ENCODE results near the gene IFT43. TPM values are rescaled to one million over a fixed set of nuclear protein-coding genes. Genes with fewer than 3 reads are reported as not detected.

Gene IFT43
- total and polyA plus RNA-seq, 2 donors = 27.5 to 47.2 TPM

GRCh38 chr14:76073717-76074116 is 88.2 kb downstream of the IFT43 start:
- WGBS = 96% methylated on average over 12 of the region's 12 CpGs
- no peaks in the 10 kb centered on the region for H3K4me1 ChIP-seq (ENCODE audit: control insufficient read depth in 2 of 2, insufficient read depth in 2 of 2, low read length in 2 of 2)
- H3K9me3 ChIP-seq (ENCODE audit: control insufficient read depth in 2 of 2, insufficient read depth in 1 of 2, low read length in 1 of 2) = no peaks in the 10 kb centered on the region
- no peaks in the 10 kb centered on the region for H3K27me3 ChIP-seq (ENCODE audit: control insufficient read depth in 2 of 2, insufficient read depth in 1 of 2, low read length in 1 of 2)
- H3K36me3 ChIP-seq (ENCODE audit: control insufficient read depth in 2 of 2, insufficient read depth in 2 of 2, low read length in 1 of 2) = no peaks in the 10 kb centered on the region
- no peak for DNase-seq (ENCODE audit: low read depth in 6 of 9, low spot score in 9 of 9)
- no peak overlapping the region for H3K27ac ChIP-seq (ENCODE audit: low read depth in 1 of 2, low read length in 1 of 2)
- H3K4me3 ChIP-seq (ENCODE audit: low read length in 2 of 2) = no peak overlapping the region

- Histone ChIP-seq H3K4me1 (ENCODE audit: control insufficient read depth in 2 of 2, insufficient read depth in 2 of 2, low read length in 2 of 2) (no peaks in the 10 kb centered on the region), H3K4me3 (ENCODE audit: low read length in 2 of 2) (no peak overlapping the region), H3K27ac (ENCODE audit: low read depth in 1 of 2, low read length in 1 of 2) (no peak overlapping the region), H3K36me3 (ENCODE audit: control insufficient read depth in 2 of 2, insufficient read depth in 2 of 2, low read length in 1 of 2) (no peaks in the 10 kb centered on the region), H3K27me3 (ENCODE audit: control insufficient read depth in 2 of 2, insufficient read depth in 1 of 2, low read length in 1 of 2) (no peaks in the 10 kb centered on the region), H3K9me3 (ENCODE audit: control insufficient read depth in 2 of 2, insufficient read depth in 1 of 2, low read length in 1 of 2) (no peaks in the 10 kb centered on the region)
- DNase-seq (ENCODE audit: low read depth in 6 of 9, low spot score in 9 of 9) = no peak
- 93% methylated on average over 2 of the region's 2 CpGs for WGBS
Observed at GRCh38 chr14:76077340-76077739, 91.8 kb downstream of the IFT43 start.

- Histone ChIP-seq H3K9me3 (ENCODE audit: control insufficient read depth in 2 of 2, insufficient read depth in 1 of 2, low read length in 1 of 2) (no peaks in the 10 kb centered on the region), H3K36me3 (ENCODE audit: control insufficient read depth in 2 of 2, insufficient read depth in 2 of 2, low read length in 1 of 2) (peaks cover 0 to 3% of the 10 kb centered on the region in 2 donors), H3K4me1 (ENCODE audit: control insufficient read depth in 2 of 2, insufficient read depth in 2 of 2, low read length in 2 of 2) (no peaks in the 10 kb centered on the region), H3K27me3 (ENCODE audit: control insufficient read depth in 2 of 2, insufficient read depth in 1 of 2, low read length in 1 of 2) (no peaks in the 10 kb centered on the region), H3K4me3 (ENCODE audit: low read length in 2 of 2) (no peak overlapping the region), H3K27ac (ENCODE audit: low read depth in 1 of 2, low read length in 1 of 2) (no peak overlapping the region)
- WGBS = 97% methylated on average over 10 of the region's 10 CpGs
- DNase-seq (ENCODE audit: low read depth in 6 of 9, low spot score in 9 of 9) = no peak
Observed at GRCh38 chr14:76078501-76078900, 92.9 kb downstream of the IFT43 start.

- no peak overlapping the region for H3K27ac ChIP-seq (ENCODE audit: low read depth in 1 of 2, low read length in 1 of 2)
- no peaks in the 10 kb centered on the region for H3K9me3 ChIP-seq (ENCODE audit: control insufficient read depth in 2 of 2, insufficient read depth in 1 of 2, low read length in 1 of 2)
- WGBS = 97% methylated on average over 10 of the region's 10 CpGs
- peaks cover 0 to 3% of the 10 kb centered on the region in 2 donors for H3K36me3 ChIP-seq (ENCODE audit: control insufficient read depth in 2 of 2, insufficient read depth in 2 of 2, low read length in 1 of 2)
- DNase-seq (ENCODE audit: low read depth in 6 of 9, low spot score in 9 of 9) = no peak
- no peaks in the 10 kb centered on the region for H3K27me3 ChIP-seq (ENCODE audit: control insufficient read depth in 2 of 2, insufficient read depth in 1 of 2, low read length in 1 of 2)
- H3K4me3 ChIP-seq (ENCODE audit: low read length in 2 of 2) = no peak overlapping the region
- H3K4me1 ChIP-seq (ENCODE audit: control insufficient read depth in 2 of 2, insufficient read depth in 2 of 2, low read length in 2 of 2) = no peaks in the 10 kb centered on the region
Observed at GRCh38 chr14:76080025-76080424, 94.5 kb downstream of the IFT43 start.

- Histone ChIP-seq H3K36me3 (ENCODE audit: control insufficient read depth in 2 of 2, insufficient read depth in 2 of 2, low read length in 1 of 2) (peaks cover 0 to 3% of the 10 kb centered on the region in 2 donors), H3K27ac (ENCODE audit: low read depth in 1 of 2, low read length in 1 of 2) (no peak overlapping the region), H3K9me3 (ENCODE audit: control insufficient read depth in 2 of 2, insufficient read depth in 1 of 2, low read length in 1 of 2) (no peaks in the 10 kb centered on the region), H3K4me3 (ENCODE audit: low read length in 2 of 2) (no peak overlapping the region), H3K4me1 (ENCODE audit: control insufficient read depth in 2 of 2, insufficient read depth in 2 of 2, low read length in 2 of 2) (no peaks in the 10 kb centered on the region), H3K27me3 (ENCODE audit: control insufficient read depth in 2 of 2, insufficient read depth in 1 of 2, low read length in 1 of 2) (no peaks in the 10 kb centered on the region)
- WGBS = 93% methylated on average over 6 of the region's 6 CpGs
- DNase-seq (ENCODE audit: low read depth in 6 of 9, low spot score in 9 of 9) = no peak
Observed at GRCh38 chr14:76080471-76080870, 94.9 kb downstream of the IFT43 start.

GRCh38 chr14:76081642-76082041 is 96.1 kb downstream of the IFT43 start:
- no peak overlapping the region for H3K27ac ChIP-seq (ENCODE audit: low read depth in 1 of 2, low read length in 1 of 2)
- H3K9me3 ChIP-seq (ENCODE audit: control insufficient read depth in 2 of 2, insufficient read depth in 1 of 2, low read length in 1 of 2) = no peaks in the 10 kb centered on the region
- no peaks in the 10 kb centered on the region for H3K4me1 ChIP-seq (ENCODE audit: control insufficient read depth in 2 of 2, insufficient read depth in 2 of 2, low read length in 2 of 2)
- WGBS = 88% methylated on average over 7 of the region's 7 CpGs
- H3K36me3 ChIP-seq (ENCODE audit: control insufficient read depth in 2 of 2, insufficient read depth in 2 of 2, low read length in 1 of 2) = peaks cover 0 to 3% of the 10 kb centered on the region in 2 donors
- DNase-seq (ENCODE audit: low read depth in 6 of 9, low spot score in 9 of 9) = peak in 1 of 9 donors; percentile 4
- H3K27me3 ChIP-seq (ENCODE audit: control insufficient read depth in 2 of 2, insufficient read depth in 1 of 2, low read length in 1 of 2) = no peaks in the 10 kb centered on the region
- no peak overlapping the region for H3K4me3 ChIP-seq (ENCODE audit: low read length in 2 of 2)

GRCh38 chr14:76083796-76084765 is 98.5 kb downstream of the IFT43 start:
- H3K27ac ChIP-seq (ENCODE audit: low read depth in 1 of 2, low read length in 1 of 2) = no peak overlapping the region
- H3K27me3 ChIP-seq (ENCODE audit: control insufficient read depth in 2 of 2, insufficient read depth in 1 of 2, low read length in 1 of 2) = no peaks in the 10 kb centered on the region
- no peak overlapping the region for H3K4me3 ChIP-seq (ENCODE audit: low read length in 2 of 2)
- WGBS = 95% methylated on average over 25 of the region's 25 CpGs
- no peak for DNase-seq (ENCODE audit: low read depth in 6 of 9, low spot score in 9 of 9)
- peaks cover 0 to 3% of the 10 kb centered on the region in 2 donors for H3K36me3 ChIP-seq (ENCODE audit: control insufficient read depth in 2 of 2, insufficient read depth in 2 of 2, low read length in 1 of 2)
- H3K9me3 ChIP-seq (ENCODE audit: control insufficient read depth in 2 of 2, insufficient read depth in 1 of 2, low read length in 1 of 2) = no peaks in the 10 kb centered on the region
- H3K4me1 ChIP-seq (ENCODE audit: control insufficient read depth in 2 of 2, insufficient read depth in 2 of 2, low read length in 2 of 2) = no peaks in the 10 kb centered on the region

- Histone ChIP-seq H3K27me3 (ENCODE audit: control insufficient read depth in 2 of 2, insufficient read depth in 1 of 2, low read length in 1 of 2) (no peaks in the 10 kb centered on the region), H3K27ac (ENCODE audit: low read depth in 1 of 2, low read length in 1 of 2) (no peak overlapping the region), H3K36me3 (ENCODE audit: control insufficient read depth in 2 of 2, insufficient read depth in 2 of 2, low read length in 1 of 2) (peaks cover 0 to 3% of the 10 kb centered on the region in 2 donors), H3K4me3 (ENCODE audit: low read length in 2 of 2) (no peak overlapping the region), H3K9me3 (ENCODE audit: control insufficient read depth in 2 of 2, insufficient read depth in 1 of 2, low read length in 1 of 2) (no peaks in the 10 kb centered on the region), H3K4me1 (ENCODE audit: control insufficient read depth in 2 of 2, insufficient read depth in 2 of 2, low read length in 2 of 2) (no peaks in the 10 kb centered on the region)
- 93% methylated on average over 3 of the region's 3 CpGs for WGBS
- no peak for DNase-seq (ENCODE audit: low read depth in 6 of 9, low spot score in 9 of 9)
Observed at GRCh38 chr14:76085358-76085757, 99.8 kb downstream of the IFT43 start.

- H3K36me3 ChIP-seq (ENCODE audit: control insufficient read depth in 2 of 2, insufficient read depth in 2 of 2, low read length in 1 of 2) = peaks cover 0 to 3% of the 10 kb centered on the region in 2 donors
- H3K27me3 ChIP-seq (ENCODE audit: control insufficient read depth in 2 of 2, insufficient read depth in 1 of 2, low read length in 1 of 2) = no peaks in the 10 kb centered on the region
- WGBS = 93% methylated on average over 4 of the region's 4 CpGs
- H3K4me3 ChIP-seq (ENCODE audit: low read length in 2 of 2) = no peak overlapping the region
- H3K27ac ChIP-seq (ENCODE audit: low read depth in 1 of 2, low read length in 1 of 2) = no peak overlapping the region
- H3K9me3 ChIP-seq (ENCODE audit: control insufficient read depth in 2 of 2, insufficient read depth in 1 of 2, low read length in 1 of 2) = no peaks in the 10 kb centered on the region
- no peak for DNase-seq (ENCODE audit: low read depth in 6 of 9, low spot score in 9 of 9)
- no peaks in the 10 kb centered on the region for H3K4me1 ChIP-seq (ENCODE audit: control insufficient read depth in 2 of 2, insufficient read depth in 2 of 2, low read length in 2 of 2)
Observed at GRCh38 chr14:76086636-76087035, 101.1 kb downstream of the IFT43 start.

Measured in thymus (tissue), 11 donors.